Natural killer cell (primary cell): ENCODE results near the gene NEU4. TPM values are rescaled to one million over a fixed set of nuclear protein-coding genes. Genes with fewer than 3 reads are reported as not detected.

Source experiments
- ATAC-seq, 3 donors: fragments of 150-1000 bp in 2 of 3; fragments of 200-7000 bp in 1 of 3; cut with Tn5 transposase; 1 replicate in 1 of 3; 2 replicates in 2 of 3; pipeline ENCODE4 v1.10.0; 2021; ENCODE audit warnings: mild to moderate bottlenecking in 2 of 3, moderate library complexity in 2 of 3
- DNase-seq, 2 donors: peaks; one replicate each; pipeline versions ENCODE4 v3.0.0 to v3.0.0-alpha.2; 2013 to 2021; ENCODE audit warnings: mixed read lengths in 1 of 2
- H3K27ac ChIP-seq: one replicate; pipeline ENCODE4 v1.5.1; 2013; ENCODE audit warnings: mild to moderate bottlenecking, low read length
- H3K27me3 ChIP-seq: one replicate; pipeline ENCODE4 v1.6.1; 2013; ENCODE audit warnings: low read length; ENCODE audit not compliant: control insufficient read depth, insufficient read depth
- H3K36me3 ChIP-seq: one replicate; pipeline ENCODE4 v1.6.1; 2013; ENCODE audit warnings: low read length; ENCODE audit not compliant: control insufficient read depth, insufficient read depth
- H3K4me1 ChIP-seq: one replicate; pipeline ENCODE4 v1.6.1; 2013; ENCODE audit warnings: low read length; ENCODE audit not compliant: control insufficient read depth, insufficient read depth
- H3K4me3 ChIP-seq: one replicate; pipeline ENCODE4 v1.5.1; 2013; ENCODE audit warnings: low read length
- H3K9me3 ChIP-seq: one replicate; pipeline ENCODE4 v1.6.1; 2013; ENCODE audit warnings: low read length; ENCODE audit not compliant: control insufficient read depth, insufficient read depth
- H3K27ac Mint-ChIP-seq, 2 donors: one replicate each; pipeline ENCODE4 v1.8.0; 2022; ENCODE audit warnings: mild to moderate bottlenecking in 2 of 2, mixed read lengths in 2 of 2, moderate library complexity in 1 of 2
- H3K27me3 Mint-ChIP-seq, 2 donors: one replicate each; pipeline ENCODE4 v1.8.0; 2022; ENCODE audit warnings: low read depth in 2 of 2, mixed read lengths in 2 of 2
- H3K36me3 Mint-ChIP-seq: one replicate; pipeline ENCODE4 v1.8.0; 2022; ENCODE audit warnings: mixed read lengths
- H3K4me1 Mint-ChIP-seq, 2 donors: one replicate each; pipeline ENCODE4 v1.8.0; 2022; ENCODE audit warnings: mixed read lengths in 2 of 2
- H3K4me3 Mint-ChIP-seq: one replicate; pipeline ENCODE4 v1.8.0; 2022; ENCODE audit warnings: mild to moderate bottlenecking, moderate library complexity, mixed read lengths
- H3K9me3 Mint-ChIP-seq, 2 donors: one replicate each; pipeline ENCODE4 v1.8.0; 2022; ENCODE audit warnings: mixed read lengths in 2 of 2
- CTCF ChIP-seq: fragments of 200-600 bp; IDR thresholded peaks from one replicate; pipeline ENCODE4 v1.8.0; 2022; ENCODE audit warnings: antibody characterized with exemption
- WGBS: methylation state at CpG from one replicate; pipeline ENCODE4 v1.1.7; 2013; ENCODE audit warnings: missing lambda C conversion rate; ENCODE audit not compliant: insufficient coverage; 5-methylcytosine and 5-hydroxymethylcytosine counted together
- intact Hi-C: fragments of 100-400 bp; cut with micrococcal nuclease; formaldehyde crosslinking; loops from one replicate; pipeline ENCODE4 v1.14.2; 2022
- total RNA-seq, 4 donors: library from RNA; stranded (reverse); fragments of 120-200 nt in 1 of 4; gene quantifications; one replicate each; pipeline versions ENCODE4 v1.2.3 to v1.2.4, GENCODE V29; 2013 to 2022

The NEU4 gene
- total RNA-seq, 3 donors from 2014 or later (not counting 1 experiment from before 2014, with no cell fraction given): 0.39 to 6.6 (median 2.2) TPM

- Mint-ChIP-seq H3K9me3 (no peaks in the 10 kb centered on the region), H3K36me3 (no peaks in the 10 kb centered on the region), H3K27ac (no peak overlapping the region), H3K4me3 (no peak overlapping the region), H3K4me1 (peaks cover 12 to 18% of the 10 kb centered on the region in 2 donors), H3K27me3 (peaks cover 10 to 12% of the 10 kb centered on the region in 2 donors)
- 95% methylated on average over 16 of the region's 16 CpGs for WGBS
- no peaks in the 10 kb centered on the region for H3K36me3 ChIP-seq
- TF ChIP-seq CTCF: no peak
- no peak for DNase-seq
- H3K27ac ChIP-seq: no peak overlapping the region
- ATAC-seq: no peak
- H3K4me3 ChIP-seq: no peak overlapping the region
- H3K9me3 ChIP-seq: no peaks in the 10 kb centered on the region
- no peaks in the 10 kb centered on the region for H3K27me3 ChIP-seq
- intact Hi-C loops: no loop called here
- H3K4me1 ChIP-seq: peaks cover 12% of the 10 kb centered on the region
These were observed 40.9 kb downstream of the NEU4 start for GRCh38 chr2:241849616-241850543.

DNA sequence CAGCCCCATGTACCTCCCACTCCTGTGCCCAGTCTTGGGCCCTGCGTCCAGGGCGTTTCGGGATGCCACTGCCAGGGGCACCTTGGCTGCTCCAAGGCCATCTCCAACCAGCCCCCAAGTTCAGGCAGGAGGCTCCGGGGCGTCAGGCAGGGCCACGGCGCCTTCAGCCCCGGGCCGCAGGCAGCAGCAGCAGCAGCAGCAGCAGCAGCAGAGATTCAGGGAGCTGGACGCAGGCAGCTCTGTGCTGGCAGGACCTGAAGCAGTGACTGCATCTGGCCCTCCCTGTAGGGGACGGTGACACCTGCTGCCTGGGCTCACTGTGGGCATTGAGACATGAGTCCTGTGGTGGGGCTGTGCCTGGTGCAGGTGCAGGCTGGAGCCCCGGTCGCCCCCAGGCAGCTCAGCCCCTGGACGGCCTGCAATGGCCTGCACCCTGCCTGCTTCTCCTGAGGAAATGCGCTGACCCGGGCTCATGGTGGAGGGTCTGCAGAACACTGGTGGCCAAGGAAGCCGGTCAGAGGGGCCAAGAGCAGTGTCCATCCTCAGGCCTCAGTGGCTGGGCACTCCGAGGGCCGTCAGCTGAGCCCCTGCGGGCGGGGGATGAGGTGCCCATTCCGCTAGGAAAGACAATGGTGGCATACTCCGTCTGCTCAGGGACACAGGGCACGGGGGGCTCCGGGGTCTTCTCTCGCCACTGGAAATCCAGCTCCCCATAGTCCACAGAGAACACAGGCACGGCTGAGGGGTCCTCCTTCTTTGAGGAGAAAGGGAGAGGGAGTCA, 41.7 kb downstream of the NEU4 start:
- H3K27me3 ChIP-seq: no peaks in the 10 kb centered on the region
- ATAC-seq (no peak), DNase-seq (no peak)
- Mint-ChIP-seq H3K4me1 (peaks cover 5 to 9% of the 10 kb centered on the region in 2 donors), H3K27ac (no peak overlapping the region), H3K9me3 (no peaks in the 10 kb centered on the region), H3K27me3 (peaks cover 10 to 12% of the 10 kb centered on the region in 2 donors), H3K4me3 (no peak overlapping the region), H3K36me3 (no peaks in the 10 kb centered on the region)
- no peaks in the 10 kb centered on the region for H3K36me3 ChIP-seq
- TF ChIP-seq CTCF: no peak
- no peaks in the 10 kb centered on the region for H3K9me3 ChIP-seq
- 94% methylated on average over 27 of the region's 27 CpGs for WGBS
- intact Hi-C loops: no loop called here
- H3K4me3 ChIP-seq: no peak overlapping the region
- H3K27ac ChIP-seq: no peak overlapping the region
- H3K4me1 ChIP-seq: peaks cover 9% of the 10 kb centered on the region

- no peaks in the 10 kb centered on the region for H3K27me3 ChIP-seq
- H3K9me3 ChIP-seq: no peaks in the 10 kb centered on the region
- no peak overlapping the region for H3K27ac ChIP-seq
- Mint-ChIP-seq H3K9me3 (no peaks in the 10 kb centered on the region), H3K4me1 (peaks cover 0 to 2% of the 10 kb centered on the region in 2 donors), H3K27me3 (peaks cover 3 to 8% of the 10 kb centered on the region in 2 donors), H3K36me3 (no peaks in the 10 kb centered on the region), H3K27ac (no peak overlapping the region), H3K4me3 (no peak overlapping the region)
- H3K36me3 ChIP-seq: no peaks in the 10 kb centered on the region
- ATAC-seq (no peak), DNase-seq (peak in 1 of 2 donors; percentile 8)
- peaks cover 7% of the 10 kb centered on the region for H3K4me1 ChIP-seq
- no peak overlapping the region for H3K4me3 ChIP-seq
- no peak for TF ChIP-seq CTCF
- intact Hi-C loops: no loop called here
- 93% methylated on average over 26 of the region's 26 CpGs for WGBS
These were observed 42.5 kb downstream of the NEU4 start for GRCh38 chr2:241851325-241852115.
